Duodenal mucosa (tissue), 2 donors: ENCODE results near the gene CAMTA1.

Experiments used
- H3K27ac ChIP-seq: one replicate; pipeline ENCODE4 v1.7.0; 2013; ENCODE audit warnings: low read depth, low read length
- H3K27me3 ChIP-seq, 2 donors: one replicate each; pipeline ENCODE4 v1.7.0; 2013; ENCODE audit warnings: low read length in 2 of 2, control low read depth in 1 of 2; ENCODE audit not compliant: insufficient read depth in 2 of 2, control insufficient read depth in 1 of 2
- H3K36me3 ChIP-seq, 2 donors: one replicate each; pipeline ENCODE4 v1.7.0; 2013; ENCODE audit warnings: low read length in 2 of 2, control low read depth in 1 of 2; ENCODE audit not compliant: insufficient read depth in 2 of 2, control insufficient read depth in 1 of 2
- H3K4me1 ChIP-seq, 2 donors: one replicate each; pipeline ENCODE4 v1.7.0; 2013; ENCODE audit warnings: low read length in 2 of 2, control low read depth in 1 of 2; ENCODE audit not compliant: insufficient read depth in 2 of 2, control insufficient read depth in 1 of 2
- H3K4me3 ChIP-seq, 2 donors: one replicate each; pipeline ENCODE4 v1.7.0; 2013; ENCODE audit warnings: low read length in 2 of 2, low read depth in 1 of 2
- H3K9ac ChIP-seq, 2 donors: one replicate each; pipeline ENCODE4 v1.7.0; 2013; ENCODE audit warnings: low read length in 2 of 2, low read depth in 1 of 2
- H3K9me3 ChIP-seq, 2 donors: one replicate each; pipeline ENCODE4 v1.7.0; 2013; ENCODE audit warnings: low read length in 2 of 2, control low read depth in 1 of 2; ENCODE audit not compliant: control insufficient read depth in 1 of 2

The CAMTA1 gene

GRCh38 chr1:6911021-6911941 is 126.0 kb downstream of the CAMTA1 start:
- H3K9ac ChIP-seq = no peak overlapping the region

GRCh38 chr1:6911974-6912373 is 126.7 kb downstream of the CAMTA1 start:
- H3K27ac ChIP-seq = no peak overlapping the region
- H3K36me3 ChIP-seq = no peaks in the 10 kb centered on the region
- peaks cover 0 to 3% of the 10 kb centered on the region in 2 donors for H3K27me3 ChIP-seq
- H3K4me1 ChIP-seq = peaks cover 5 to 15% of the 10 kb centered on the region in 2 donors
- H3K9ac ChIP-seq = no peak overlapping the region
- no peaks in the 10 kb centered on the region for H3K9me3 ChIP-seq
- H3K4me3 ChIP-seq = no peak overlapping the region

More at GRCh38 chr1:6911021-6911941, 126.0 kb downstream of the CAMTA1 start:
- Histone ChIP-seq H3K9me3 (no peaks in the 10 kb centered on the region), H3K27me3 (peaks cover 0 to 3% of the 10 kb centered on the region in 2 donors), H3K4me3 (no peak overlapping the region), H3K27ac (no peak overlapping the region), H3K4me1 (peaks cover 9 to 18% of the 10 kb centered on the region in 2 donors), H3K36me3 (no peaks in the 10 kb centered on the region)

GRCh38 chr1:6912518-6912917 is 127.3 kb downstream of the CAMTA1 start:
- peaks cover 0 to 3% of the 10 kb centered on the region in 2 donors for H3K27me3 ChIP-seq
- H3K27ac ChIP-seq = no peak overlapping the region
- no peaks in the 10 kb centered on the region for H3K36me3 ChIP-seq
- H3K4me1 ChIP-seq = peaks cover 0 to 12% of the 10 kb centered on the region in 2 donors
- no peak overlapping the region for H3K9ac ChIP-seq
- no peaks in the 10 kb centered on the region for H3K9me3 ChIP-seq
- H3K4me3 ChIP-seq = no peak overlapping the region

GRCh38 chr1:6913086-6913485 is 127.8 kb downstream of the CAMTA1 start:
- Histone ChIP-seq H3K4me1 (peaks cover 0 to 12% of the 10 kb centered on the region in 2 donors), H3K9me3 (no peaks in the 10 kb centered on the region), H3K27me3 (peaks cover 0 to 3% of the 10 kb centered on the region in 2 donors), H3K27ac (no peak overlapping the region), H3K9ac (no peak overlapping the region), H3K4me3 (no peak overlapping the region), H3K36me3 (no peaks in the 10 kb centered on the region)

- Histone ChIP-seq H3K27ac (no peak overlapping the region), H3K9me3 (no peaks in the 10 kb centered on the region), H3K36me3 (no peaks in the 10 kb centered on the region), H3K9ac (no peak overlapping the region), H3K4me1 (peaks cover 0 to 8% of the 10 kb centered on the region in 2 donors), H3K27me3 (peaks cover 0 to 3% of the 10 kb centered on the region in 2 donors), H3K4me3 (no peak overlapping the region)
Measured at GRCh38 chr1:6914706-6915105, 129.5 kb downstream of the CAMTA1 start.

- no peaks in the 10 kb centered on the region for H3K9me3 ChIP-seq
- H3K27ac ChIP-seq = no peak overlapping the region
- peaks cover 0 to 3% of the 10 kb centered on the region in 2 donors for H3K4me1 ChIP-seq
Measured at GRCh38 chr1:6915999-6916565, 130.8 kb downstream of the CAMTA1 start.

GRCh38 chr1:6917067-6917466 is 131.8 kb downstream of the CAMTA1 start:
- Histone ChIP-seq H3K36me3 (no peaks in the 10 kb centered on the region), H3K27me3 (peaks cover 0 to 3% of the 10 kb centered on the region in 2 donors), H3K4me3 (no peak overlapping the region), H3K9ac (no peak overlapping the region), H3K4me1 (no peaks in the 10 kb centered on the region), H3K27ac (no peak overlapping the region), H3K9me3 (no peaks in the 10 kb centered on the region)

More at GRCh38 chr1:6915999-6916565, 130.8 kb downstream of the CAMTA1 start:
- Histone ChIP-seq H3K4me3 (no peak overlapping the region), H3K27me3 (peaks cover 0 to 3% of the 10 kb centered on the region in 2 donors), H3K36me3 (no peaks in the 10 kb centered on the region), H3K9ac (no peak overlapping the region)

GRCh38 chr1:6918186-6918924 is 133.1 kb downstream of the CAMTA1 start:
- Histone ChIP-seq H3K4me1 (no peaks in the 10 kb centered on the region), H3K9ac (no peak overlapping the region), H3K27ac (no peak overlapping the region), H3K9me3 (no peaks in the 10 kb centered on the region), H3K27me3 (peaks cover 0 to 2% of the 10 kb centered on the region in 2 donors), H3K36me3 (no peaks in the 10 kb centered on the region), H3K4me3 (no peak overlapping the region)

GRCh38 chr1:6918925-6919511 is 133.8 kb downstream of the CAMTA1 start:
- no peak overlapping the region for H3K4me3 ChIP-seq
- no peak overlapping the region for H3K27ac ChIP-seq
- no peak overlapping the region for H3K9ac ChIP-seq
- H3K36me3 ChIP-seq = no peaks in the 10 kb centered on the region
- H3K4me1 ChIP-seq = no peaks in the 10 kb centered on the region
- H3K9me3 ChIP-seq = no peaks in the 10 kb centered on the region
- H3K27me3 ChIP-seq = no peaks in the 10 kb centered on the region
